Fibroblast of lung (primary cell): ENCODE data around the gene EPHB1. TPM values are rescaled to one million over a fixed set of nuclear protein-coding genes. Genes with fewer than 3 reads are reported as not detected.

Experiments used
- DNase-seq, 2 donors: peaks; one replicate each; pipeline versions ENCODE4 v3.0.0 to v3.0.0-alpha.2; 2010; ENCODE audit warnings: low read depth in 2 of 2
- H2AFZ ChIP-seq: 2 replicates; pipeline ENCODE4 v1.5.1; 2012; ENCODE audit warnings: low read length, control low read depth, inconsistent platforms
- H3K27ac ChIP-seq: 2 replicates; pipeline ENCODE4 v1.5.1; 2011; ENCODE audit warnings: low read length, control low read depth; ENCODE audit not compliant: insufficient read depth
- H3K27me3 ChIP-seq: 2 replicates; pipeline ENCODE4 v1.5.1; 2011; ENCODE audit warnings: mild to moderate bottlenecking, low read length; ENCODE audit not compliant: control insufficient read depth, insufficient read depth
- H3K36me3 ChIP-seq: 2 replicates; pipeline ENCODE4 v1.5.1; 2011; ENCODE audit warnings: low read length; ENCODE audit not compliant: control insufficient read depth, insufficient read depth
- H3K4me1 ChIP-seq: 2 replicates; pipeline ENCODE4 v1.5.1; 2011; ENCODE audit warnings: low read length; ENCODE audit not compliant: control insufficient read depth, insufficient read depth; ENCODE audit errors: extremely low read depth
- H3K4me2 ChIP-seq: 2 replicates; pipeline ENCODE4 v1.5.1; 2011; ENCODE audit warnings: low read length, control low read depth; ENCODE audit not compliant: insufficient read depth; ENCODE audit errors: extremely low read depth
- H3K4me3 ChIP-seq, 4 experiments: fragments of 200-600 bp in 1 of 4; sonication (generic) in 1 of 4; replicated peaks in 1 of 4; 2 replicates each; pipeline ENCODE4 v1.5.1; 2011 to 2016; ENCODE audit warnings: low read length in 4 of 4, low read depth in 3 of 4, mild to moderate bottlenecking in 3 of 4, control low read depth in 2 of 4, inconsistent platforms in 1 of 4, mixed read lengths in 1 of 4; ENCODE audit not compliant: insufficient read depth in 1 of 4; ENCODE audit errors: control extremely low read depth in 1 of 4
- H3K79me2 ChIP-seq: 2 replicates; pipeline ENCODE4 v1.5.1; 2012; ENCODE audit warnings: mild to moderate bottlenecking, low read length, inconsistent platforms; ENCODE audit not compliant: control insufficient read depth, insufficient read depth
- H3K9ac ChIP-seq: 2 replicates; pipeline ENCODE4 v1.5.1; 2011; ENCODE audit warnings: mild to moderate bottlenecking, low read length, control low read depth; ENCODE audit not compliant: insufficient read depth
- H3K9me3 ChIP-seq: 2 replicates; pipeline ENCODE4 v1.5.1; 2012; ENCODE audit warnings: low read depth, low read length; ENCODE audit not compliant: control insufficient read depth, insufficient read depth
- H4K20me1 ChIP-seq: 2 replicates; pipeline ENCODE4 v1.5.1; 2011; ENCODE audit warnings: low read length; ENCODE audit not compliant: control insufficient read depth, insufficient read depth; ENCODE audit errors: extremely low read depth
- EZH2 ChIP-seq: IDR thresholded peaks from 2 replicates; pipeline ENCODE4 v1.5.1; 2012; ENCODE audit warnings: low read length, control low read depth, mild to moderate bottlenecking; ENCODE audit errors: missing control alignments
- polyA plus RNA-seq, 2 donors: library from polyadenylated mRNA; depleted of rRNA in 1 of 2; stranded (reverse) in 1 of 2; unstranded in 1 of 2; fragments of >200 nt; gene quantifications; 2 replicates each; pipeline ENCODE4 v1.2.1, GENCODE V29; 2011 to 2012; ENCODE audit warnings: missing spikeins in 1 of 2
- total RNA-seq: library from RNA; depleted of rRNA; stranded (reverse); fragments of >200 nt; gene quantifications from 2 replicates; pipeline ENCODE4 v1.2.1, GENCODE V29; 2014
- TF ChIP-seq, protein P1 (sequence below), 2 donors: IDR thresholded peaks in 1 of 2; conservative IDR thresholded peaks in 1 of 2; 1 replicate in 1 of 2; 2 replicates in 1 of 2; pipeline ENCODE4 v1.5.1; 2011 to 2012; ENCODE audit warnings: low read length in 2 of 2, control low read depth in 1 of 2, inconsistent platforms in 1 of 2, low read depth in 1 of 2, mild to moderate bottlenecking in 1 of 2

Gene EPHB1
- total and polyA plus RNA-seq, 2 donors (not counting 1 experiment from before 2014, with no cell fraction given): 0.14 to 0.50 TPM

DNA sequence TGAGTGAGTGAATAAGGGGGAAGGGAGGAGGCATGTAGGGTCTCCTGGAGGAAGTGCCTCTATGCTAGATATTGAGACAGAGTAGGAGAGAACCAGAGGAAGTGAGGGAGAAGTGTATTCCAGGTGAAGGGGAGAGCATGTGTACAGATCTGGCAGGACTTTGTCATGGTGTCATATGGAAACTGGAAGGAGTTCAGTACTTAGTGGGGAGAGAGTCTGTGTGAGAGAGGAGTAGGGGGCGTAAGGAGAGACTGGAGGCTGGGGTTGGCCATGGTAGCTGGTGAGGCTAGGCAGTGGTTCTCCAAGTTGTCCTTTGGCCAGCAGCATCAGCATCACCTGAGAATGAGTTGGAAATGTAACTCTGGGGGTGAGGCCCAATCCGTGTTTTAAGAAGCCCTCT lies 29.6 kb upstream of the EPHB1 start:
- DNase-seq: no peak
- H3K79me2 ChIP-seq: no peaks in the 10 kb centered on the region

DNA sequence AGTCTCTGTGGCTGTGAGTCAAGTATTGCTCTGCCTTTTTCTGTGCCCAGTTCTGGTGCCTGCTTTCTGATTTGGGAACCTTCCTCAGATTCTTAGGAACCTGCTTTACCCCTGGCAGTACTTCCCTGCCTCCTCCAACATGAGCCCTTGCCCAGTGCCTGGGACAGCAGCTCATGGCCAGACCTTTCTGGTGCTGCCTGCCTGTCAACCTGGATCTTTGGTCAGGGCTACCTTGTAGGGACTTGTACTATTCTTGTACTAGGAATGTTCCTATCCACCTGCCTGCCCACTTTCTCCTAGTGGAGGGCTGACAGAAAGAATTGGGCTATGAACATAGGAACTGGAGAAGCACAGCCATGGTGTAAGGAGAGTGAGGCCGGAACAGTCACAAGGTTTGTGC lies 28.8 kb upstream of the EPHB1 start:
- H3K9ac ChIP-seq: no peak overlapping the region
- no peaks in the 10 kb centered on the region for H3K27me3 ChIP-seq
- no peak overlapping the region for H3K4me2 ChIP-seq
- no peak for DNase-seq
- no peak overlapping the region for H2AFZ ChIP-seq
- H3K9me3 ChIP-seq: no peaks in the 10 kb centered on the region
- no peak overlapping the region for H3K4me3 ChIP-seq
- TF ChIP-seq, protein P1, sequence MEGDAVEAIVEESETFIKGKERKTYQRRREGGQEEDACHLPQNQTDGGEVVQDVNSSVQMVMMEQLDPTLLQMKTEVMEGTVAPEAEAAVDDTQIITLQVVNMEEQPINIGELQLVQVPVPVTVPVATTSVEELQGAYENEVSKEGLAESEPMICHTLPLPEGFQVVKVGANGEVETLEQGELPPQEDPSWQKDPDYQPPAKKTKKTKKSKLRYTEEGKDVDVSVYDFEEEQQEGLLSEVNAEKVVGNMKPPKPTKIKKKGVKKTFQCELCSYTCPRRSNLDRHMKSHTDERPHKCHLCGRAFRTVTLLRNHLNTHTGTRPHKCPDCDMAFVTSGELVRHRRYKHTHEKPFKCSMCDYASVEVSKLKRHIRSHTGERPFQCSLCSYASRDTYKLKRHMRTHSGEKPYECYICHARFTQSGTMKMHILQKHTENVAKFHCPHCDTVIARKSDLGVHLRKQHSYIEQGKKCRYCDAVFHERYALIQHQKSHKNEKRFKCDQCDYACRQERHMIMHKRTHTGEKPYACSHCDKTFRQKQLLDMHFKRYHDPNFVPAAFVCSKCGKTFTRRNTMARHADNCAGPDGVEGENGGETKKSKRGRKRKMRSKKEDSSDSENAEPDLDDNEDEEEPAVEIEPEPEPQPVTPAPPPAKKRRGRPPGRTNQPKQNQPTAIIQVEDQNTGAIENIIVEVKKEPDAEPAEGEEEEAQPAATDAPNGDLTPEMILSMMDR (conservative IDR thresholded peaks at IDR 0.05 in 1 of 2, IDR thresholded peaks at IDR 0.05 in 1 of 2; ENCODE audit: low read depth in 1 of 2, low read length in 2 of 2): no peak
- no peak for TF ChIP-seq EZH2
- H3K36me3 ChIP-seq: no peaks in the 10 kb centered on the region
- H3K79me2 ChIP-seq: no peaks in the 10 kb centered on the region
- H4K20me1 ChIP-seq: no peaks in the 10 kb centered on the region
- H3K4me1 ChIP-seq: no peaks in the 10 kb centered on the region
- H3K27ac ChIP-seq: no peak overlapping the region

More for the DNA sequence above, 29.6 kb upstream of the EPHB1 start:
- Histone ChIP-seq H3K4me3 (no peak overlapping the region), H2AFZ (no peak overlapping the region), H3K4me2 (no peak overlapping the region), H3K9ac (no peak overlapping the region), H4K20me1 (no peaks in the 10 kb centered on the region), H3K9me3 (no peaks in the 10 kb centered on the region), H3K4me1 (no peaks in the 10 kb centered on the region), H3K27ac (no peak overlapping the region), H3K36me3 (no peaks in the 10 kb centered on the region), H3K27me3 (no peaks in the 10 kb centered on the region)
- no peak for TF ChIP-seq EZH2
- TF ChIP-seq, protein P1 (conservative IDR thresholded peaks at IDR 0.05 in 1 of 2, IDR thresholded peaks at IDR 0.05 in 1 of 2; ENCODE audit: low read depth in 1 of 2, low read length in 2 of 2): no peak

DNA sequence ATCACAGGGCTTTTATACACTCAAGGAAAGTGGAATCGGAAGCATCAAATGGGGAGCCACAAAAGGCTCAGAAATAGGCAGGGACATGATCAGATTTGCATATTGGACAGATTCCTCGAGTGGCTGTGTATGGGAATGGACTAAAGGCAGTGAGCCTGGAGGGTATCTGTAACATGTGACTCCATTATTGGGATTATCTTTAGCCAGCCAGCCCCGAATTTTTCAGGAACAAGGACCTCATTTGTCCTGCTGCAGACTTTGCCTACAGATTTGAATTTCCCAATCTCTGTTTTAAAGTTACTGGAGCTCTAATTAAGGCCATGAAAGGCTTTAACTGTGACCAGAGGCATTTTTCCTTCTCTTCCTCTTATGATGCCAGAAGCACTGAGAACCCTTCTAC lies 26.9 kb upstream of the EPHB1 start:
- H3K9me3 ChIP-seq: no peaks in the 10 kb centered on the region
- no peaks in the 10 kb centered on the region for H3K4me1 ChIP-seq
- no peaks in the 10 kb centered on the region for H3K79me2 ChIP-seq
- H3K27me3 ChIP-seq: no peaks in the 10 kb centered on the region
- DNase-seq: no peak
- no peak overlapping the region for H3K27ac ChIP-seq
- no peaks in the 10 kb centered on the region for H4K20me1 ChIP-seq
- no peak overlapping the region for H3K9ac ChIP-seq
- H3K36me3 ChIP-seq: no peaks in the 10 kb centered on the region
- no peak for TF ChIP-seq EZH2
- TF ChIP-seq, protein P1 (conservative IDR thresholded peaks at IDR 0.05 in 1 of 2, IDR thresholded peaks at IDR 0.05 in 1 of 2; ENCODE audit: low read depth in 1 of 2, low read length in 2 of 2): no peak
- no peak overlapping the region for H3K4me2 ChIP-seq
- no peak overlapping the region for H3K4me3 ChIP-seq
- H2AFZ ChIP-seq: no peak overlapping the region
